Measurements from ENCODE around the gene GPR55.

Gene GPR55

DNA sequence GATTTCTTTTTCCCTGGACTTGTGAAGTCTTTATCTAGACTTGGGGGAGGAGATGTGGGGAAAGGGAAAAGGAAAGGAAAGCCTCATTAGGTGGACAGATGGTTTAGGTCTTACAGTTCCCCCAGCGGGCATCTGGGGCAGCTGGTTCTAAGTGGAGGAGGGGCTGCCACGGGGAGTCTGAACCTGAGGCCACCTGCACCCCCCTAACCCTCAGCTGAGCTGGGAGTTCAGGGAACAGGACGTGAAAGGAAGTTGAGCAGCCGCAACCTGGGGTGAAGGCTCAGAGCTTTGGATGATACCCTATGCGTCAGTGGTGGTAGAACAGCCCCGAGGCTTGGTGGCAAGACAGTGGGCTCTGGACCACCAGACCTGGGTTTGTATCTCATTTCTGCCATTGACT, 33.5 kb downstream of the GPR55 start:
- Mint-ChIP-seq H3K4me1 (no peaks in the 10 kb centered on the region), H3K9me3 (no peaks in the 10 kb centered on the region), H3K4me3 (no peak overlapping the region), H3K27ac (peak overlapping the region in 1 of 3 experiments; percentile 19), H3K36me3 (ENCODE audit: low read depth) (peaks cover 3% of the 10 kb centered on the region), H3K27me3 (ENCODE audit: low read depth) (peaks cover 3% of the 10 kb centered on the region)
- TF ChIP-seq, protein P1, sequence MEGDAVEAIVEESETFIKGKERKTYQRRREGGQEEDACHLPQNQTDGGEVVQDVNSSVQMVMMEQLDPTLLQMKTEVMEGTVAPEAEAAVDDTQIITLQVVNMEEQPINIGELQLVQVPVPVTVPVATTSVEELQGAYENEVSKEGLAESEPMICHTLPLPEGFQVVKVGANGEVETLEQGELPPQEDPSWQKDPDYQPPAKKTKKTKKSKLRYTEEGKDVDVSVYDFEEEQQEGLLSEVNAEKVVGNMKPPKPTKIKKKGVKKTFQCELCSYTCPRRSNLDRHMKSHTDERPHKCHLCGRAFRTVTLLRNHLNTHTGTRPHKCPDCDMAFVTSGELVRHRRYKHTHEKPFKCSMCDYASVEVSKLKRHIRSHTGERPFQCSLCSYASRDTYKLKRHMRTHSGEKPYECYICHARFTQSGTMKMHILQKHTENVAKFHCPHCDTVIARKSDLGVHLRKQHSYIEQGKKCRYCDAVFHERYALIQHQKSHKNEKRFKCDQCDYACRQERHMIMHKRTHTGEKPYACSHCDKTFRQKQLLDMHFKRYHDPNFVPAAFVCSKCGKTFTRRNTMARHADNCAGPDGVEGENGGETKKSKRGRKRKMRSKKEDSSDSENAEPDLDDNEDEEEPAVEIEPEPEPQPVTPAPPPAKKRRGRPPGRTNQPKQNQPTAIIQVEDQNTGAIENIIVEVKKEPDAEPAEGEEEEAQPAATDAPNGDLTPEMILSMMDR (IDR thresholded peaks at IDR 0.05; ENCODE audit: unreplicated experiment in 3 of 3): no peak

DNA sequence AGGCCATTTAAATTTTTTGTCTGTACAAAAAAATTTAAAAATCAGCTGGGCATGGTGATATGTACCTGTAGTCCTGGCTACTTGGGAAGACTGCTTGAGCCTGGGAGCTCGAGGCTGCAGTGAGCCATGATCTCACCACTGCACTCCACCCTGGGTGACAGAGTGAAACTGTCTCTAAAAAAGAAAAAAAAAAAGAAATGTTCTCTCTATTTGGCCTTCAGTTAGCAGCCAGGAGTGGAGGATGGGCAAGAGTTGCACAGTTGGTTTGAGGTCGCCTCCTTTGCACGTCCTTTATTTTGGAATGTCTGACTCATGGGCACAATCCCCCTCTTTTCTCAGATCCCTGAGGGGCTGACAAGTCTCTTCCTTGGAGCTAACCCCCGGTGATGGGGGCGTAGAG, 34.0 kb downstream of the GPR55 start:
- peaks cover 3% of the 10 kb centered on the region for H3K36me3 Mint-ChIP-seq (ENCODE audit: low read depth)
- peaks cover 3% of the 10 kb centered on the region for H3K27me3 Mint-ChIP-seq (ENCODE audit: low read depth)
- TF ChIP-seq, protein P1 (IDR thresholded peaks at IDR 0.05; ENCODE audit: unreplicated experiment in 3 of 3): no peak
- peaks cover 3% of the 10 kb centered on the region for H3K4me1 Mint-ChIP-seq
- H3K9me3 Mint-ChIP-seq: no peaks in the 10 kb centered on the region
- H3K27ac Mint-ChIP-seq: peak overlapping the region in 1 of 3 experiments; percentile 19
- no peak overlapping the region for H3K4me3 Mint-ChIP-seq

DNA sequence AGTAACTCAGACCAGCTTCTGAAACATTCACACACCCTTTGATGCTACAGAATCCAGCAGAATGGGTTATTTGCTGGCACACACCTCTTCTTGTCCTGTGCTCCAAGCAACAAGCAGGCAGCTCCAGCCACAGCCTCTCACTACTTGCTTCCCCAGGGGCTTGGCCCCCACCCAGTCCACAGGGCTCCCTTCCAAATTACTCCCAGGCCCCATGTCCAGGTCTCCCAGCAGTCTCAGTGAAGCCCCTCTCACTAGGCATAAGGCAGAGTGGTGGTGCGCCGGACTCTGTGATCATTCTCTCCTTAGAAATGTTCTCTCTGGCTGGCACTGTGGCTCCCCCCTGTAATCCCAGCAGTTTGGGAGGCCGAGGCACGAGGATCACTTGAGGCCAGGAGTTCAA, 34.4 kb downstream of the GPR55 start:
- H3K27me3 Mint-ChIP-seq (ENCODE audit: low read depth): peaks cover 3% of the 10 kb centered on the region
- no peaks in the 10 kb centered on the region for H3K9me3 Mint-ChIP-seq
- TF ChIP-seq, protein P1 (IDR thresholded peaks at IDR 0.05; ENCODE audit: unreplicated experiment in 3 of 3): no peak
- no peak overlapping the region for H3K4me3 Mint-ChIP-seq
- H3K4me1 Mint-ChIP-seq: peaks cover 7% of the 10 kb centered on the region
- peak overlapping the region in 1 of 3 experiments; percentile 19 for H3K27ac Mint-ChIP-seq
- H3K36me3 Mint-ChIP-seq (ENCODE audit: low read depth): peaks cover 3% of the 10 kb centered on the region

DNA sequence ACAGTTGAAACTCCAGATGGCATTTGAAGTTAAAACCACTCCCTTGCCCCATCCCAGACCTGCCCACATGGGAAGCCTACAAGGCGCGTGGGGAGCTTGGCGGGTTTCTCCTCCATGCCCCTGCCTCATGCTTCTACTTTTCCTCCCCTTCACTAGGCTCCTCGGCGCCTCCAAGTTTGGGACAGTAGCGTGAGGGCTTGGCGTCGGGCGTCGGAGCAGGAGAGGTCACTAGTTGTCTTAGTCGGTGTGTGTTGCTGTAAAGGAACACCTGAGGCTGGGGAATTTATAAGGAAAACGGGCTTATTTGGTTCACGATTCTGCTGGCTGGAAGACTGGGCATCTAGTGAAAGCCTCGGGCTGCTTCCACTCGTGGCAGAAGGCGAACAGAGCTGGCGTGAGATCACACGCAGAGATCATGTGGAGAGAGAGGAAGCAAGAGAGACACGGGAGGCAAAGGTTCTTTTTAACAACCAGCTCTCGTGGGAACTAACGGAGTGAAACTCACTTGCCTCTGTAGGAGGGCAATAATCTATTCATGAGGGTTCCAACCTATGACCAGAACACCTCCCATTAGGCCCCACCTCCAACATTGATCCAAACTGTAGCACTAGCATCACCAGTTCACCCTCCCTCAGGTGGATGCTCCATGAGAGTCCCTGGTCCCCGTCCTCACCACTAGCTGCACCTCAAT, 35.0 kb downstream of the GPR55 start:
- Mint-ChIP-seq H3K9me3 (no peaks in the 10 kb centered on the region), H3K27ac (peak overlapping the region in 1 of 3 experiments; percentile 19), H3K4me1 (peaks cover 13% of the 10 kb centered on the region), H3K36me3 (ENCODE audit: low read depth) (peaks cover 3% of the 10 kb centered on the region), H3K4me3 (no peak overlapping the region), H3K27me3 (ENCODE audit: low read depth) (peaks cover 3% of the 10 kb centered on the region)
- TF ChIP-seq, protein P1 (IDR thresholded peaks at IDR 0.05; ENCODE audit: unreplicated experiment in 3 of 3): no peak

DNA sequence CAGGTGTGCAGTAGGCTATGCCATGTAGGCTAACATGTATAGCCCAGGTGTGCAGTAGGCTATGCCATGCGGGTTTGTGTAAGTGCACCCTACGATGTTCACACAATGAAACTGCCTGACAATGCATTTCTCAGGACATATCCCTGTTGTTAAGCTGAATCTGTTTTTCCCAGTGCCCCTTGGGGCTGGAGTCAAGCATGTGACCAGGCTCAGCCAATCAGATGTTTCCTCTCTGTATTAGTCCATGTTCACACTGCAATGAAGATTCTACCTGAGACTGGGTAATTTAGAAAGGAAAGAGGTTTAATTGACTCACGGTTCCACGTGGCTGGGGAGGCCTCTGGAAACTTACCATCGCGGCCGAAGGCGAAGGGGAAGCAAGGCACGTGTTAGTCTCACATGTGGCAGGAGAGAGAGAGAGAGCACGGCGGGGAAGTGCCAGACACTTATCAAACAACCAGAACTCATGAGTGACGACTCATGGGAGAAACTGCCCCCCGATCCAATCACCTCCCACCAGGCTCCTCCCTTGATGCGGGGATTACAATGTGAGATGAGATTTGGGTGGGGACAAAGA, 36.1 kb downstream of the GPR55 start:
- TF ChIP-seq, protein P1 (IDR thresholded peaks at IDR 0.05; ENCODE audit: unreplicated experiment in 3 of 3): no peak
- peaks cover 14% of the 10 kb centered on the region for H3K4me1 Mint-ChIP-seq
- H3K9me3 Mint-ChIP-seq: no peaks in the 10 kb centered on the region
- H3K27ac Mint-ChIP-seq: peak overlapping the region in 1 of 3 experiments; percentile 13
- H3K36me3 Mint-ChIP-seq (ENCODE audit: low read depth): peaks cover 3% of the 10 kb centered on the region
- H3K27me3 Mint-ChIP-seq (ENCODE audit: low read depth): peaks cover 3% of the 10 kb centered on the region
- H3K4me3 Mint-ChIP-seq: no peak overlapping the region

DNA sequence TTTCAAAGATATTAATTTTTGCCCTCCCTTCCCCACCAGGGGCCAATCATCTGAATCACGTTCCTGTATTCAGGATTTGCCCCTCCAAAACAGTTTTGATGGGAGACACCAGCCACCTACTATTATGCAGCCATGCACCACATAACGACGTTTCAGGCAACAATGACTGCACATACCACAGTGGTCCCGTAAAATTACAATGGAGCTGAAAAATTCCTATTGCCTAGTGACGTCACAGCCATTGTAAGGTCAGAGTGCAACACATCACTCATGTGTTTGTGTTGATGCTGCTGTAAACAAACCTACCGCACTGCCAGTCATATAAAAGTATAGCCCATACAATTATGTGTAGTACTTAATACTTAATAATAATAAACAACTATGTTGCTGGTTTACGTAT, 37.7 kb downstream of the GPR55 start:
- Mint-ChIP-seq H3K4me1 (peaks cover 14% of the 10 kb centered on the region), H3K27ac (peak overlapping the region in 1 of 3 experiments; percentile 48), H3K4me3 (no peak overlapping the region), H3K27me3 (ENCODE audit: low read depth) (peaks cover 3% of the 10 kb centered on the region), H3K9me3 (no peaks in the 10 kb centered on the region), H3K36me3 (ENCODE audit: low read depth) (peaks cover 8% of the 10 kb centered on the region)
- TF ChIP-seq, protein P1 (IDR thresholded peaks at IDR 0.05; ENCODE audit: unreplicated experiment in 3 of 3): no peak

Data from nephron (organoid).